Cardiac muscle cell (in vitro differentiated cells and primary cell): Measurements from ENCODE around the gene FBXO5. TPM values are rescaled to one million over a fixed set of nuclear protein-coding genes. Genes with fewer than 3 reads are reported as not detected.

Experiments
- DNase-seq, 2 donors: peaks; one replicate each; pipeline versions ENCODE4 v3.0.0 to v3.0.0-alpha.2; 2010 to 2017; ENCODE audit warnings: low read depth in 1 of 2, low spot score in 1 of 2
- H3K27ac ChIP-seq: fragments of 200-600 bp; sonication (generic); 2 replicates; pipeline ENCODE4 v1.5.1; 2016
- H3K27me3 ChIP-seq: fragments of 200-600 bp; sonication (generic); 2 replicates; pipeline ENCODE4 v1.6.0; 2016; ENCODE audit warnings: control low read depth
- H3K36me3 ChIP-seq: fragments of 200-600 bp; sonication (generic); 2 replicates; pipeline ENCODE4 v1.5.1; 2016; ENCODE audit warnings: control low read depth
- H3K4me1 ChIP-seq: fragments of 200-600 bp; sonication (generic); 2 replicates; pipeline ENCODE4 v1.8.1; 2017; ENCODE audit warnings: low read depth, mild to moderate bottlenecking, mixed run types
- H3K4me3 ChIP-seq: fragments of 200-600 bp; sonication (generic); 2 replicates; pipeline ENCODE4 v1.5.1; 2016; ENCODE audit warnings: mild to moderate bottlenecking
- H3K9me3 ChIP-seq: fragments of 200-600 bp; sonication (generic); 2 replicates; pipeline ENCODE4 v1.5.1; 2017; ENCODE audit warnings: low read depth, mild to moderate bottlenecking, control low read depth
- polyA plus RNA-seq: library from polyadenylated mRNA; unstranded; fragments of >200 nt; fragmentation: Nextera tagmentation; extraction: Ambion mirVana; gene quantifications from 2 replicates; pipeline ENCODE4 v1.2.1, GENCODE V29; 2016
- total RNA-seq: library from RNA; depleted of rRNA; stranded (reverse); fragments of >200 nt; gene quantifications from 2 replicates; pipeline ENCODE4 v1.2.3, GENCODE V29; 2016
- TF ChIP-seq, protein P1 (sequence below): IDR thresholded peaks from 2 replicates; pipeline ENCODE4 v1.5.1; 2012; ENCODE audit warnings: low read depth, mild to moderate bottlenecking, low read length

FBXO5 gene
- total and polyA plus RNA-seq, 2 experiments from 2014 or later, result 9.6 to 16.6 TPM

DNA sequence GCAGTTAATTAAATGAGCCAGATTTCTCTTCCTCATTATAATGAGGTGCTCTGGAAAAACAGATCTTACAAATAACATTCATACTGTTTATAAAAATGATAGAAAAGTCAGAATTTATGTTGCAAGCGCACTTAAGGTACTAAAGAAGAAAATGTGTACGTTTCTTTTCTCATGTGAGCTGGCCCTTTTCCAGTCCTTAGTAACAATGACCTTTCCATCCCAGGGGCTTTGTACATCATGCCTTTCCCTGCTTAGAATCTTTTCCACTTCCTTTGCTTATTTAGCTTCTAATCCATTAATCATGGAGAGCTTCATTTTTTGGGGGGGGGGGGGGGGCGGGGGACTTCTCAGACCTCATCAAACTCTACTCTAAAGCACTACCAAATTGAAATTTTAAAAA, 4.8 kb downstream of the FBXO5 start:
- Histone ChIP-seq H3K9me3 (no peaks in the 10 kb centered on the region), H3K4me1 (peaks cover 17% of the 10 kb centered on the region), H3K27me3 (no peaks in the 10 kb centered on the region), H3K36me3 (peaks cover 19% of the 10 kb centered on the region), H3K4me3 (no peak overlapping the region), H3K27ac (no peak overlapping the region)
- peak in 1 of 2 donors; percentile 22 for DNase-seq
- TF ChIP-seq, protein P1, sequence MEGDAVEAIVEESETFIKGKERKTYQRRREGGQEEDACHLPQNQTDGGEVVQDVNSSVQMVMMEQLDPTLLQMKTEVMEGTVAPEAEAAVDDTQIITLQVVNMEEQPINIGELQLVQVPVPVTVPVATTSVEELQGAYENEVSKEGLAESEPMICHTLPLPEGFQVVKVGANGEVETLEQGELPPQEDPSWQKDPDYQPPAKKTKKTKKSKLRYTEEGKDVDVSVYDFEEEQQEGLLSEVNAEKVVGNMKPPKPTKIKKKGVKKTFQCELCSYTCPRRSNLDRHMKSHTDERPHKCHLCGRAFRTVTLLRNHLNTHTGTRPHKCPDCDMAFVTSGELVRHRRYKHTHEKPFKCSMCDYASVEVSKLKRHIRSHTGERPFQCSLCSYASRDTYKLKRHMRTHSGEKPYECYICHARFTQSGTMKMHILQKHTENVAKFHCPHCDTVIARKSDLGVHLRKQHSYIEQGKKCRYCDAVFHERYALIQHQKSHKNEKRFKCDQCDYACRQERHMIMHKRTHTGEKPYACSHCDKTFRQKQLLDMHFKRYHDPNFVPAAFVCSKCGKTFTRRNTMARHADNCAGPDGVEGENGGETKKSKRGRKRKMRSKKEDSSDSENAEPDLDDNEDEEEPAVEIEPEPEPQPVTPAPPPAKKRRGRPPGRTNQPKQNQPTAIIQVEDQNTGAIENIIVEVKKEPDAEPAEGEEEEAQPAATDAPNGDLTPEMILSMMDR, result no peak

DNA sequence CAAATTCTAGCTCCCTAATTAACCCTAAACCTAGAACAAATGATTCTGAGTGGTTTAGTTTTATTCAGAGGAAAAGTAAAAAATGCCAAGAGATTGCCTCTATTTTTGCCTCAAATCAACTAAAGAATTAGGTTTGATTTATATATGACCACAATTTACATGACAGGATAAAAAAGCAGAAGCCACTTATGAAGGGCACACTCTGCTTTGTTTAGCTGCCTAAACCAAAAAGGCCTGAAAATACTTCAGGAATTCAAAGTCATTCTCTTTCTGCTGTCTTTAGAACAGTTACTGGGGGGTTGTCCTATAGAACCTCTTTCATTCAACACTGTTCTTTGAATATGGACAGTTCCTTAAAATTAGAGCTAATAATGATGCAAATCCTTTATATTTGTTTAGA, 5.3 kb downstream of the FBXO5 start:
- H3K36me3 ChIP-seq, result peaks cover 24% of the 10 kb centered on the region
- H3K4me1 ChIP-seq, result peaks cover 17% of the 10 kb centered on the region
- H3K27ac ChIP-seq, result no peak overlapping the region
- H3K4me3 ChIP-seq, result no peak overlapping the region
- TF ChIP-seq, protein P1, result no peak
- DNase-seq, result no peak
- H3K9me3 ChIP-seq, result no peaks in the 10 kb centered on the region
- no peaks in the 10 kb centered on the region for H3K27me3 ChIP-seq

DNA sequence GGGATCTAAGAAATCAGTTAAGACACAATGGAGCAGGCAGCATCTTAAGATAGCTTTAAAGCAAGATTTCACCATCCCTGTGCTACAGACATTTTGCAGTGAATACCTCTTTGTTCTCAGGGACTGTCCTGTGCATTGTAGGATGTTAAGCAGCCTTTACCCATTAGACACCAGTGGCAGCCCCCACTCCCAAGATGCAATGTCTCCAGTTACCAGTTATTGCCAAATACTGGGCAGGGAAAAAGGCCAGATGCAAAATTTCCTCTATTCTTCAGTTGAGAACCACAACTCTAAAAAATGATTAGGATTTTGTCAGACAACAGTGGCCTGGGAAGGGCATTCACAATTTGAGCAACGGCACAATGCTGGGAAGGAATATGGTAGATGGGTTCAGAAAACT, 6.1 kb downstream of the FBXO5 start:
- peaks cover 32% of the 10 kb centered on the region for H3K36me3 ChIP-seq
- H3K9me3 ChIP-seq, result no peaks in the 10 kb centered on the region
- TF ChIP-seq, protein P1, result no peak
- H3K4me1 ChIP-seq, result peaks cover 15% of the 10 kb centered on the region
- peak in 1 of 2 donors; percentile 73 for DNase-seq
- H3K27ac ChIP-seq, result no peak overlapping the region
- H3K4me3 ChIP-seq, result no peak overlapping the region
- H3K27me3 ChIP-seq, result no peaks in the 10 kb centered on the region

DNA sequence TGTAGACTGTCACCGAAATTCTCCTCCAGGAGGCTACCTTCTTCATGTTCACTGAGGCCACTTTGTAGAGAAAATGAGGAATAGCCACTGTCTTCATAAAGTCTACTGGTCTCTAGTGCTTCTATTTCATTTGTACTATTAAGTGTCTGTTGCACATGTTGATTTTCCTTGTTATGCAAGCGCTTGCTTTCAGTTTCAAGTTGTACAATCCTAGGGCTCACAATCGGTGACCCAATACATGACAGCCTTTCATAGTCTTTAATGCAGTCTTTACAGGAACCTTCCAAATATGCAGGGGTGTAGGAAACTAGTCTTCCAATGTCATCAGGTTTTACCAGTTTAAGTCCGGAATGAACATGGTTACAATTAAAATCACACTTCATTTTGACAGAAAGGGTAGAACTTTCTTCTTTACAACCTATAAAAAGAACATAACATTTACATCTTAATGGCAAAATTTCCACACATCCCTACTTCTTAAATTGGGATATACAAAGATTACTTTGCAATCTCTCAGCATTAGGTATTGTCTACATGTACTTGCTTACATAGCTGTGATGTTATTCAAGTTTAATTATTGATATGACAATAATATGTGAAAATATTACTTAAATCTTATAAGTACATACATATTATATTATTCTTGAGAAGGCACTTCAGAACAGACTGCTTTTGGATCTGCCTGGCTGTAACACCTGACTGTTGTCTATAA, 7.5 kb downstream of the FBXO5 start:
- TF ChIP-seq, protein P1, result no peak
- Histone ChIP-seq H3K27me3 (no peaks in the 10 kb centered on the region), H3K9me3 (no peaks in the 10 kb centered on the region), H3K27ac (no peak overlapping the region), H3K4me1 (peaks cover 3% of the 10 kb centered on the region), H3K36me3 (peaks cover 40% of the 10 kb centered on the region), H3K4me3 (no peak overlapping the region)
- DNase-seq, result peak in 1 of 2 donors; percentile 38

DNA sequence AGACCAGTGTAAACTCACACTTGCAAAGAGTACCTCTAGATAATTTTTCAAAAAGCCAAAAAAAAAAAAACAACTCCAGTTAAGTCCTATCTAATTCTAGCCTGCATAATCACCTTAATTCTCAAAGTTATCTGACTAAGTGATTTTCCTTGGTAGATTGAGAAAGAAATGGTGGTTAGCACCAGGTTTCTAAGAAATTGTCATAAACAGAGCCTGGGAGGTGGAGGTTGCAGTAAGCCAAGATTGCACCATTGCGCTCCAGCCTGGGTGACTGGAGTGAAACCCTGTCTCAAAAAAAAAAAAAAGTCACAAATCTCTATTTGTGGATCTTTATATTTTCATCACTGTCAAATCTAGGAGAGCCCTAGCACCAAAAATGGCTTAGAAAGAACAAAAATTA, 8.9 kb downstream of the FBXO5 start:
- DNase-seq, result no peak
- no peak overlapping the region for H3K4me3 ChIP-seq
- no peaks in the 10 kb centered on the region for H3K9me3 ChIP-seq
- H3K27me3 ChIP-seq, result no peaks in the 10 kb centered on the region
- H3K36me3 ChIP-seq, result peaks cover 40% of the 10 kb centered on the region
- TF ChIP-seq, protein P1, result no peak
- no peaks in the 10 kb centered on the region for H3K4me1 ChIP-seq
- no peak overlapping the region for H3K27ac ChIP-seq
